K562 treated with DMSO at 1 percent for 48 hours (cell line): Measurements from ENCODE around the gene TMEM87B. TPM values are rescaled to one million over a fixed set of nuclear protein-coding genes. Genes with fewer than 3 reads are reported as not detected.

Experiments
- total RNA-seq: library from RNA; unstranded; fragments of 300-600 nt; gene quantifications from 2 replicates; pipeline ENCODE4 v1.2.3, GENCODE V29; 2022; ENCODE audit warnings: low replicate concordance; ENCODE audit errors: extremely low read depth

Gene TMEM87B, protein sequence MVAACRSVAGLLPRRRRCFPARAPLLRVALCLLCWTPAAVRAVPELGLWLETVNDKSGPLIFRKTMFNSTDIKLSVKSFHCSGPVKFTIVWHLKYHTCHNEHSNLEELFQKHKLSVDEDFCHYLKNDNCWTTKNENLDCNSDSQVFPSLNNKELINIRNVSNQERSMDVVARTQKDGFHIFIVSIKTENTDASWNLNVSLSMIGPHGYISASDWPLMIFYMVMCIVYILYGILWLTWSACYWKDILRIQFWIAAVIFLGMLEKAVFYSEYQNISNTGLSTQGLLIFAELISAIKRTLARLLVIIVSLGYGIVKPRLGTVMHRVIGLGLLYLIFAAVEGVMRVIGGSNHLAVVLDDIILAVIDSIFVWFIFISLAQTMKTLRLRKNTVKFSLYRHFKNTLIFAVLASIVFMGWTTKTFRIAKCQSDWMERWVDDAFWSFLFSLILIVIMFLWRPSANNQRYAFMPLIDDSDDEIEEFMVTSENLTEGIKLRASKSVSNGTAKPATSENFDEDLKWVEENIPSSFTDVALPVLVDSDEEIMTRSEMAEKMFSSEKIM
- not detected in 2 replicates for total RNA-seq

GRCh38 chr2:112054847-112055729, at the start of gene TMEM87B:
TMEM87B (plus strand) TSS chr2:112055269; CDS start chr2:112055592, 323 bp downstream.

GRCh38 chr2:112138159-112139032, 83.3 kb downstream of the TMEM87B start, which contains the start of gene FBLN7:
FBLN7 (plus strand) TSS chr2:112138385; CDS start chr2:112138656, 271 bp downstream.

Other genes starting within 250 kb of the TMEM87B start
- not detected in 2 replicates for gene ANAPC1, start 171.1 kb upstream of the TMEM87B start, total RNA-seq
- gene MERTK, start 156.7 kb upstream of the TMEM87B start, total RNA-seq: not detected in 2 replicates
- gene FBLN7, start 83.1 kb downstream of the TMEM87B start, total RNA-seq: not detected in 2 replicates
- gene ZC3H8, start 199.8 kb downstream of the TMEM87B start, total RNA-seq: not detected in 2 replicates
- not detected in 2 replicates for gene ZC3H6, start 220.3 kb downstream of the TMEM87B start, total RNA-seq